Inflammatory macrophage (primary cell): ENCODE measurements around the gene NFU1.
"Not testable (repeated sequence)": the region's sequence is repeated elsewhere in the genome, so short reads cannot be mapped to it uniquely, and the experiment has no call there.

Source experiments
- DNase-seq, 2 donors: peaks; one replicate each; pipeline ENCODE4 v3.0.0-alpha.2; 2020 to 2022

The NFU1 gene

DNA sequence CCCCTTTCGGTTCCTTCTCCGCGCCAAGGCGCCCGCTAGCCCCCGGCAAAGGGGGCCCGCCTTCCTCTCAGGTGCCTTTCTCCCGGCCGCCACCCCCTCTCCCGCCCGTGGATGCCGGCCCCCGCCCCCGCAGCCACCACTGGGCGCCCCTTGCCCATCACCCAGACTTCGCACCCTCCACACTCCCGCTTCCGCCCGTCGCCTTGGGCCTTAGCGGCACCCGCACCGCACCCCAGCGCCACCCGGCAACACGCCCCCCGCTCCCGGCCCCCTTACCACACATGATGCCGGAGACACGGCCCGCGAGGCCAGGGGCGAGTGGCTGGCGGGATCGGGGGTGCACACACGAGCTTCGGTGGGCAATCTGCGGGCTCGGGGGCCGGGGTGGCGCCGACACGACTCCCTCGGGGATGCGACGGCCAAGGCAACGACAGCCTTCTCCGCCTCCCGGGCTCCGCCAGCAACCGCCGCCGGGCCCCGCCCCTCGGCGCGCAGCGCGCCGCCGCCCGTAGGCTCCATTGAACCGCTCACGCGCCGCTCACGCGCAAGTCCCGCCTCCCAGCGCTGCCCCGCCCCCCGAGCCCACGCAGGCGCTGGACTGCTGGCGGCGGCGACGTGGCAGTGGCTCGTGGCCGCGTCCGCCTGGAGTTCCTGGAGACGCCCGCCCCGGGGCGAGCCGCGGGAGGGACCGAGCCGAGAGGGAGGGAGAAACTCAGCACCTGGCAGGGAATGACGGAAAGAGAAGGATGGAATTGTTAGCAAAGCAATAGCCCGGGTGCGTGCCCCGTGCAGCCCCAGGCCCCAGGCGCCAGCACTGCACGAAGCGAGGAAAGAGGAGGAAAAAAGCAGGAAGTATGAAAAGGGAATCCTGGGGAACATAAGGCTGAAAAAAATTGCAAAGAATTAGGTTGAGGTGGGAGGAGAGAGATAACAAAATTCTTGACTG, 50.2 kb downstream of the NFU1 start, which contains the start of gene GFPT1:
Gene GFPT1, minus strand, starts transcription at position 439 of the 946 bp plus-strand sequence. Its CDS starts 156 bp downstream, at position 283.
- peak; percentile 95 to 97 for DNase-seq

DNA sequence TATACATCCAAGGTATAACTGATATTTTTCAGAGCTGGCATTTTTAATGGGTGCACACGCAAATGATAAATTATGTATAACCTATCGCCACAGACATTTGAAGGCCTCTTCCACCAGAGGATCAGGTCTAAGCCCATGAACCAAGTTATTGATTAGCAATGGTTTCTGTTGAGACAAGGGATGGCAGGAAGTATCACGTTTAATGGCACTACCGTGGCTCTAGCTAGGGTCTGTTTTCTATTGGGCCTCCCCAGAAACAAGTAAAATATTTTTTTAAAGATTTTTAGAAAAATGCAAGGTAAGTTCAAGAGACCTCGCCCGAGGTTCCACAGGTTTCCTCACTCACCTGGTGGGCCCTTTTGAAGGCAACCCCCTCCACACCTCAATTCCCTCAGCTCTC, 50.9 kb downstream of the NFU1 start:
- DNase-seq: no peak

DNA sequence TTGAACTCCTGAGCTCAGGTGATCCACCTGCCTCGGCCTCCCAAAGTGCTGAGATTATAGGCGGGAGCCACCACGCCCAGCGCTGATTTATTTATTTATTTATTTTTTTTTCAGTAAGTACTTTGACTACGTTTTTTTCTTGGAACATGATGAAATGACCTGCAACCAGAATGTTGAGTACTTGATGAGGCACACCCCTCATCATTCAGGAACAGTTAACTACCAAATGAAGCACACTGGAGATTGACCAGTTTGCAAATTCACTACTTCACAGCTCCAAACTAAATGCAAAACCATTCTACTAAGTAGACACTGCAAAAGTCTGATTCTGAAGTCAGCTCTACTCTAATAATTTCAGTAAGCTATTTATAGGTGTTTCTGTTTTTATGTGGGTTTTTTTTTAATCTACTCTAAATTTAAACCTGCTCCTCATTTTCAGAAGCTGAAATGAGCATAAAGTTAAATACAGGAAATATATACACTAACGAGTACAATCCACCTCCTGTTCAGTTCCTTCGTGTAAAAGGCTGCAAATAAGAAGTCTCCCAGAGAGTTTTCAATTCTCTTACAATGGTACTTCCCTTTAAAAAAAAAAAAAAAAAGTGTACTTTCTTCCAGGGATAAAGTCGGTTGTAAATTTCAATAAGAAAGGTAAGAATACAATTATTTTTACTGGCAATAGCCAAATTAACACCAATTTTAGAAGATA, 51.6 kb downstream of the NFU1 start:
- peak in 1 of 2 donors; percentile 8 for DNase-seq

DNA sequence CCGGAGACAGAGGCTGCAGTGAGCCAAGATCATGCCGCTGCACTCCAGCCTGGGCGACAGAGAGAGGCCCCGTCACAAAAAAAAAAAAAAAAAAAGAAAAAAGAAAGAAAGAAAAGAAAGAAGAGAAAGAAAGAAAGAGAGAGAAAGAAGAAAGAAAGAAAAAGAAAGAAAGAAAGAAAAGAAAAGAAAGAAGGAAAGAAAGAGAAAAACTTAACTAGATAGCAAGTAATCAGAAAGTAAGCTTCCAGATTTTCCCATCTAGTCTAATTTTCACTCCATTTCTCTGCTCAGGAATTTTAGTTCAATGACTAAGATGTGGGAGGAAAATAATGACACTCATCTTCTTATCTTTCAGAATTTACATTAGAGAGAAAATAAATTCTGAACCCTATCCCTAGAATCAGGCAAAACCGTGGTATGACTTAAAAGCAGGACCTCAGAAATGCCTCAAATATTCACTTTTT, 52.6 kb downstream of the NFU1 start:
- DNase-seq: no peak

DNA sequence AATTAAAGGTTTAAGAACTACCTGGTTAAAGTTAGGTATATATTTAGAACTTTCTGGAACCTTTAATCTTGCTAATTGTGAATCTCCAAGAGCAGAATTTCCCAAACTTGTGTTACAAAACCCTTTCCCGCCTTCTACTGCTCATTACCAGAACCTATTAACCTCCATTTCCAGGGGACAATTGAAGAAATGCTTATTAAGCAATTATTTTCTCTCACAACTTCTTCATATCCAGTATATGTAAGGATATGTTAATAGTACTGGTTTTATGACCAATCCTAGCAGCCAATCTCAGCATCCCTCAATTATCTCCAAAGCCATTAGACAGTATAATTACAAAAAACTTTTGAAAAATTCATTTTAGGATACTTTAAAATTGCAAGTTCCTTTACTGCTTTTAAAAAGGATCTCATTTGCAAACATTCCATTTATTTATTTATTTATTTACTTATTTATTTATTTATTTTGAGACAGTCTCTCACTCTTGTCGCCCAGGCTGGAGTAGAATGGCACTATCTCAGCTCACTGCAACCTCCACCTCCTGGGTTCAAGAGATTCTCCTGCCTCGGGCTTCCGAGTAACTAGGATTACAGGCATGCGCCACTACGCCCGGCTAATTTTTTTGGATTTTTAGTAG, 53.9 kb downstream of the NFU1 start:
- no peak for DNase-seq

DNA sequence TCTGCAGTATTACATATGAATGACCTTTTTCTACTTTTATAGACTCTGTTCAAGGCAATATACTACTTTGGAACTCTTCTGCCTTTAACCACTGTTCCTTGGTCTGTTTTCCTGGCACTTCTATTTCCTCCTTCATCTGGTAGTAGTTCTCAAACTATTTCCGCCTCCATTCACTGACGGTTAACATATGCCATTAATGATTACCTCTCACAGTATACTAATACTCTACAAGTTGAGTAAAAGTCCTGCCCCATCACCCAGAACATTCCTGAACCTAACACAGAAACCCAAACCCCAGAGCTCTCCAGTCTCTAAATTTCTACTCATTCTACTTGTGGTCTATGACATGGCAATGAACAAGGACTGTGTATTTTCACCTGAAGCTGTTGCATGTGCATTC, 54.7 kb downstream of the NFU1 start:
- no peak for DNase-seq

DNA sequence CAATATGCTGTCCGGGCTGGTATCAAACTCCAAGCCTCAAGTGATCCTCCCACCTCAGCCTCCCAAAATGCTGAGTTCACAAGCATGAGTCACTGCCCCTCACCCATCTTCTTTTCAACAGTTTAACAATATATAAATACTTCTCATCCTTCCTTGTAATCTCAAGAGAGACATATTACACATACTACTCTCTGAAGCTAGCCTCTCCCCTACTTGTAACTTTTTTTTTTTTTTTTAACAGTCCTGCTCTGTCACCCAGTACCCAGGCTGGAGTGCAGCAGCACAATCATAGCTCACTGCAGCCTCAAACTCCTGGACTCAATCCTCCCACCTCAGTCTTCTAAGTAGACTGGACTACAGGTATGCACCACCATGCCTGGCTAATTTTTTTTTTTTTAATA, 55.9 kb downstream of the NFU1 start:
- DNase-seq: peak in 1 of 2 donors; percentile 26

DNA sequence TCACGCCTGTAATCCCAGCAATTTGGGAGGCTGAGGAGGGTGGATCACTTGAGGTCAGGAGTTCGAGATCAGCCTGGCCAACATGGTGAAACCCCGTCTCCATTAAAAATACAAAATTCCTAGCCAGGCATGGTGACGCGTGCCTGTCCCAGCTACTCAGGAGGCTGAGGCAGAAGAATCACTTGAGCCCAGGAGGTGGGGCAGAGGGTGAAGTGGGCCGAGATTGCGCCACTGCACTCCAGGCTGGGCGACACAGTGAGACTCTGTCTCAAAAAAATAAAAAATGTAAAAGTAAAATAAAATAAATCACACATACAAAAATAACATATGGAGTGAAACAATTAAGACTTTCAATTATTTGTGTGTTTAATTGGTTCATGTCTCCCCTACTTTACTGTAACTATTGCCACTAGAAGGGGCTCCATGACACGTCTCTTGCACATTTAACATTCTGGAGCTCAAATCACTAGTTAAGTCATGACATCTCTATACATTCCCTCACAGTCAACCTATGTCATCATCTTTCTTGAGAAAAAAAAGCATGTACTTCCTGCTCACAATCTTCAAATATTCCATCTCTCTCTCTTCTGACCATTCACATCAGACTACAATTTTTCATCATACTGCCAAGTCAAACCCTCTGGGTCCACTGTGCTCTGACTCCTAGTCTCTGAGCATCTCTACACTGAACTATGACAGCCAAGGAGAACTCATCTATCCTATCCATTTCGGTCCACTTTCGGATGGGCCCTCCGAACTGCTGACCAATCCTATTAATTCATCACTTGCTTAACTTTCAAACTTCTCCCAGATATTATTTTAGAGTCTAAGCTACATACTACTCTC, 56.9 kb downstream of the NFU1 start:
- DNase-seq: no peak

DNA sequence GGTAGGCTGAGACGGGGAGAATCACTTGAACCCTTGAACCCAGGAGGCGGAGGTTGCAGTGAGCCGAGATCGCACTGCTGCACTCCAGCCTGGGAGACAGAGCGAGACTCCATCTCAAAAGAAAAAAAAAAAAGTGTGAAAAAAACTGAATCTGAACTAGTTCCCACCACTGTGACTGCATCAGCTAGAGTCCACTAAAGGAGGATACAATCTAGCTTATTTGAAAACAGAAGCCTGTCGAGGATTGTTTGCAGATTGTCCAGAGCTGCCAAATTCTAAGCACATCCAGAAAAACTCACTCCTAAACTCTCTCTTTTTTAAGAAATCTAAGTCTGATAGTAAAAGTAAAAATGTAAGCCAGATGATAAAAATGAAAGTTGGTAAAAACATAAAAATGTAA, 60.8 kb downstream of the NFU1 start:
- DNase-seq: no peak

DNA sequence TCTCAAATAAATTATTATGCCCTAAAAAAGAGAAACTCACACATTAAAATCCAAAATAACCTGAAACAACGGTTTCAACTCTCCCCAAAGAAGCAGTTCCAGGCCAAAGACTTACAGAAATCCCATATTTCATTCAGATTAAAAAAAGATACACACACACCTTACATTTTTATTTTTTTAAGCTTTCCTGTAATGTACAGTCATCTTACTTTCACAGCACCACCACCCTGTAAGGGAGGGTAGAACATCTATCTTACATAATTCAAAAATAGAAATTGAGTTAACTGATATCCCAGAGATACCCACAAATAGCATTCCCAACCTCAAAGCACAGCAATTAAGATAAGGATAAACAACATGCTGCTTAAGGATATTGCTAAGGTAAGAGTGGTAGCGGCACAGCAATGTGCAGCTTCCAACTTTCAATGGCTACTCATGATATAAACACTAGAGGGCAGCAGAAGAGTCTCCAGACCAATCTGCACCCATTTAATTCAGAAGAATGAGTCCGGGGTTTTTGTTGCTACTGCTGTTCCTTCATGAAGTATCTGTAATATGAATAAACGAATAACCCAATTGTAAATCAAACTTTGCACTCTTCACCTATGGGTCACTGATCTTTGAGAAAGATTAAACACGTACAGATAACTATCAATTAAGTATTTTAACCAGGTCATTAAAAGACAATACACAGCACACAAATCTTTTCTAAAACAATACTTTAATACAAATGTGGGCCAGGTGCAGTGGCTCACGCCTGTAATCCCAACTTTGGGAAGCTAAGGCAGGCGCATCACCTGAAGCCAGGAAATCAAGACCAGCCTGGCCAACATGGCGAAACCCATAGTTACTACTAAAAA, 61.5 kb downstream of the NFU1 start:
- DNase-seq: peak; percentile 49

DNA sequence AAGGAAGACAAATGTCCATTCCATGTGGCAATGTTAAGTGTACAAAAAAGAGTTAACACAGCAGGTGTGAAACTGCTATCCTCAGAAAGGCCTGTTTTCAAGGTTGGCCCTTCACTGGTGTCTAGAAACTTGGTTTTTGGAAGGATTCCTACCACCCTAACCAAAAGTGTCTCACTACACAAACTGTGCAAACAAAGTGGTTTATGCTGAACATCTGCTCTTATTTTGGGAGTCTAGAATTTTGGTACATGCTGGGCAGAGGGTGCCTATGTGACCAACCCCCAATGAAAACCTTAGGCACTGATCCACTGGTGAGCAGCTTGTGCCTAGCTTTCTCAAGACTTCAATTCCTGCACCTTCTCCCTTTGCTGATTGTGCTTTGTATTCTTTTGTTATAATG, 64.5 kb downstream of the NFU1 start:
- no peak for DNase-seq

DNA sequence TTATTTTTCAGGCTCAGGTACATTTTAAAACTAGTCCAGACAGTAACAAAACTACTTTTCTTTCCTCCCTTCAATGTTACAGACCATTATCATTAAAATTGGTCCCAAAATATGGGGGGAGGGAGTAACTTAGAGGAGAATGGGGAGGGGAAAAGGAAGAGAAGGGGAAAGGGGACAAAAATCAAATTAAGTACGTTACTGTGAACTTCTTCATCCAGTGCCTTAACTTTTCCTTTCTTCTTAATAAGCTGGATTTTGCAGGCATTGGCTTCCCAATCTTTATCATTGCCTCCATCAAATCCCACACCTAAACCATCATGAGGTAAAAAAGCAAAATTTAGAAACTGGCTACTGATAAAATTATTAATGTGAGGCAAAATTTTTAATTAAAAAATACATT, 67.4 kb downstream of the NFU1 start:
- no peak for DNase-seq

DNA sequence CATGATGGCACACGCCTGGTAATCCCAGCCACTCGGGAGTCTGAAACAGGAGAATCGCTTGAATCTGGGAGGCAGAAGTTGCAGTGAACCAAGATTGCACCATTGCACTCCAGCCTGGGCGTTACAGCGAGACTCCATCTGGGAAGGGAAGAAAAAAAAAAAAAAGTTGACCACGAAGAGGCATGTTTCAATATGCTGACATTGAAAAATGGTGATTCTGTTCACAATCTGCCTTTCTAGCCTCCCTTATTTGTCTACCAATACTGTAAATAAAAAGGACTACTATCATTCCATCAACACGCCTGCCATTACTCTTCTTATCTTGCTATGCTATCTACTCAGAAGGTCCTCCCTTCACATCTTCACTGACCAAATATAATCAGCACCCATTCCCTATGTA, 68.6 kb downstream of the NFU1 start:
- no peak for DNase-seq

DNA sequence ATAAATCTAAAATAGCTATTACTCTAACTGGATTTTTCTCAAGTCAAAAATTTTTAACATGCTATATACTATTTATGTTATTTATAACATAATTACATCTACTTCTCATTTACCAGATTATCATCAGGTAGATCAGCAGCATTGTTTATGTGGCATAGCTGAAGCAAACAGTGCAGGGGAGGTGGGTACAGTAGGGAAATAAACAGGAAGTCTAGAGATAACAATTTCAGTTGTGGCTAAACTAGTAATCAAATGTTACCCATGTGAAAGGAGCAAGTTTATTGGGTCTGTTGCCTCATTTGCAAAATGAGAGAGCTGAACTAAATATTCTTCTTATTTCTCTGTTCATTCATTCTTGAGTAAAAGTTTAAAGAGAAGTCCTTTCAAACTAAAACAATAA, 77.9 kb downstream of the NFU1 start:
- DNase-seq: no peak

DNA sequence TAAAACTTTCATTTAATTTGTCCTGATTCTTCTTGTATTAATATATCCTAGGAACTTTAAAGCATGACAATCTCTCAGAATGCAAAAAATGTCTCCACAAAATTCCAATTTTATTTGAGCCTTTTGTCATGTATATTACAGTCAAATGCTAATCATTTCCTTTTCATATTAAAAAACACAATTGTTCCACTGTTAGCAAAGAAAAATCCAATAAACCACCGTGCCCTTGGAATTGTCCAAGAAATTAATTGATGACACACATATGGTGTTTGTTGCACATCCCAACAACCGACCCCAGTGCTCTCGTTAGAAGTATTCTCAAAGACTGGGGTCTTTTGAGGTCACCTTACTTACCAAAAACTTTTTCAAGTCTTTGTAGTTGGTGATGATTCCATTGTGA, 78.3 kb downstream of the NFU1 start:
- no peak for DNase-seq

DNA sequence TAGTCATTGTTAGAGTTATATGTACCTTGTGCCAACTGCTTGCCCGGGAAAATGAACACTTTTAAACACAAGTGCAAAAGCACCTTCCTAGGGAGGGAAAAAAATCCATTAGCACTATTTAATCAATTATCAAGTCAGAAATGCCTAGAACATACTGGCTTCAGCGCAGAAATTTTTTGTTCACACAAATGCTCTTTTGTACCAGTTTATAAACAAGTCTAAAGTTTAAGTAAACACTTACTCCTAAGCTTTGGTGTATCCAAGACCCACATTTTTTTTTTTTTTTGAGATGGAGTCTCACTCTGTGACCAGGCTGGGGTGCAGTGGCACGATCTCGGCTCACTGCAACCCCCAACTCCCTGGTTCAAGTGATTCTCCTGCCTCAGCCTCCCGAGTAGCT, 80.8 kb downstream of the NFU1 start:
- no peak for DNase-seq

DNA sequence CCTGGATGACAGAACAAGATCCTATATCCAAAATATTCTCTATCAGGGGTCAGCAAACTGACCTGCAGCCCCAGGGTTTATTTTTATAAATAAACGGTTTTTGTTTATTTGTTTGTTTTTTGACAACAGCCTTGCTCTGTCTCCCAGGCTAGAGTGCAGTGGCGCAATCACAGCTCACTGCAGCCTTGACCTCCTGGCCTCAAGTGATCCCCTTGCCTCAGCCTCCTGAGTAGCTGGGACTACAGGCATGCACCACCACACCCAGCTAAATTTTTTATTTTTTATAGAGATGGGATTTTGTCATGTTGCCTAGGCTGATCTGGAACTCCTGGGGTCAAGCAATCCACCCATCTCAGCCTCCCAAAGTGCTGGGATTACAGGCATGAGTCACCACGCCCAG, 82.3 kb downstream of the NFU1 start:
- DNase-seq: not testable (repeated sequence)

DNA sequence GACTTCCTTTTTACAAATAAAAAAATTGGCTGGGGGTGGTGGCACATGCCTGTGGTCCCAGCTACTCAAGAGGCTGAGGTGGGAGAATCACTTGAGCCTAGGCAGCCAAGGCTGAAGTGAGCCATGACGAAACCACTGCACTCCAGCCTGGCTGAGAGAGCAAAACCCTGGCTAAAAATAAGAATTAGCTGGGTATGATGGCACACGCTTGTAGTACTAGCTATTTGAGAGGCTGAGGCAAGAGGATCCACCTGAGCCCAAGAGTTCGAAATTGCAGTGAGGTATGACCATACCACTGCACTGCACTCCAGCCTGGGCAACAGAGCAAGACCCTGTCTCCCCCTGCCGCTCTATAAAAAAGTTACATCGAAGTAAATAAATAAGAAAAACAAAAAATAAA, 83.9 kb downstream of the NFU1 start:
- DNase-seq: no peak

DNA sequence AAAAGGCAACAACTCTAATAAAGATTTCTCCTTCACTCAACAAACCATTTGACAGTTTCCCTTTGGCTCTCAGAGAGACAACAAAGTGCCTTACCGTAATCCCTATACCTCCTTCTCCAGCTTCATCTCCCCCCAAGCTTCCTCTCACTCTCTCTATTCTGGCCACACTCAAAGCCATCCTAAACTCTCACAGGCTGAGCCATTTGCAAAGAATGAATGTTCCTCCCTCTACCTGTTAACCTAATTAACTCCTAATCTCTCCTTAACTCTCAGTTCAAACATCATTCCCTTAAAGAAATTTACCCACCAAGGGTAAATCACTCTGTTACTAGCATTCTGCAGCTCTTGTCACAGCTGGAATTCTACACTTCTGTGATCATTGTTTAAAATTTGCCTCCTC, 88.5 kb downstream of the NFU1 start:
- DNase-seq: no peak
